ENCODE results near the gene SLC41A3.
"Not testable (repeated sequence)": the region's sequence is repeated elsewhere in the genome, so short reads cannot be mapped to it uniquely, and the experiment has no call there.

The SLC41A3 gene

DNA sequence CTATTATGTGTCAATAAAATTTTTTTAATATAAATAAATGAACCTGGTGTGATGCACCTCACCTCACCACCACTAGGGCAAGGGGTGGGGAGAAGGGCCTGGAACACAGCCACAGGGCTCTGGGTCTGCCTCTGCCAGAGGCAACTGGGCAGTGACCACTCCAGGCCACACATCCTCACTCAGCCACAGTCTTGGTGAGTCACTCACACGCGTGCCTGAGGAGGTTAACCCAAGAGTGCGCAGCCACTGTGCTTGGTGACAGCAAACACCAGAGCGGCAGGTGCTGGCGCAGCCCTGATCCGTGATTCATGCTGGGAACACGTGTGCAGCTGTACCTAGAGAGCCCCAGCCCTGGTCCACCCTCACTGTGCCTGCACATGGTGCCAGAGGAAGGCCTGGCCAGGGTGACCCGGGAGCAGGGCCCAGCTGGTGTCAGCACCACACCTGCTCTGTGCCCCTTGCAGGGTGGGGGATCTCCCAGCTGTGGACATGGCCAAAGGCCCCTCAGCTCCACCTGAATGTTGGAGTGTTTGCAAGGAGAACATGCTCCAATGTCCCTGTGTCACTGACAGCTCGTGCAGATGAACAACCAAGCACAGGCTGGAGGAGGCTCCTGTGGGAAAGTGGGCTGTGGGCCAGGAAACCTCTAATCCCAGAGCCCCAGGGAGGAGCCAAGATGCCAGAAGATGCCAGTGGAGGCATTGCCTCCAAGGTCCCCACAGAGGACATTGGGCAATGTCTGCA lies 2.1 kb downstream of the SLC41A3 start:
- DNase-seq, result peak; percentile 15

DNA sequence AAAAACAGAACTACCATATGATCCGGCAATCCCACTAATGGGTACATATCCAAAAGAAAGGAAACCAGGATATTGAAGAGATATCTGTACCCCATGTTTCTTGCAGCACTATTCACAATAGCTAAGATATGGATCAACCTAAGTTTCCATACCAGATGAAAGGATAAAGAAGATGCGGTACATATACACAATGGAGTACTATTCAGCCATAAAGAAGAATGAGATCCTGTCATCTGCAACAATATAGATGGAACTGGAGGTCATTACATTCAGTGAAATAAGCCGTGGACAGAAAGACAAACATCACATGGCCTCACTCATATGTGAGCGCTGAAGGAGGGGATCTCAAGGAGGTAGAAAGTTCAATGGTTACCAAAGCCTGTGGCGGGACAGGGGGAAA lies 3.0 kb downstream of the SLC41A3 start:
- no peak for DNase-seq

DNA sequence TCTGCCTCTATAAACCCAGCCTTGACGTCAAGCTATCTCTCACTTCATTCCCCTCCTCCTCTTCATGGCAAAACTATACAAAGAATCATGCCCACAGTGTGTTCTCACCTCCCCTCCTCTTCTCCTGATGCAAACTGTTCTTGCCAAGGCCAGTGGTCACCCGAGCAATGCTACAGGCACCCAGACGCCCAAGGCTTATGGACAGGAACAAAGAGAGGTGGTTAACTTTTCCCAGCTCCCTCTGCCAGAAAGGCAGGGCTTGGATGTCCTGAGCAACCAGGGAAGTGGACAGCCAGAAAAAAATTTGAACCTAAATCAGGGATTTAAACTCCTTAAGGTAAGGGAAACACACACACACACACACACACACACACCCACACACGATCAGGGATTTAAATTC lies 5.1 kb downstream of the SLC41A3 start:
- DNase-seq, result no peak

DNA sequence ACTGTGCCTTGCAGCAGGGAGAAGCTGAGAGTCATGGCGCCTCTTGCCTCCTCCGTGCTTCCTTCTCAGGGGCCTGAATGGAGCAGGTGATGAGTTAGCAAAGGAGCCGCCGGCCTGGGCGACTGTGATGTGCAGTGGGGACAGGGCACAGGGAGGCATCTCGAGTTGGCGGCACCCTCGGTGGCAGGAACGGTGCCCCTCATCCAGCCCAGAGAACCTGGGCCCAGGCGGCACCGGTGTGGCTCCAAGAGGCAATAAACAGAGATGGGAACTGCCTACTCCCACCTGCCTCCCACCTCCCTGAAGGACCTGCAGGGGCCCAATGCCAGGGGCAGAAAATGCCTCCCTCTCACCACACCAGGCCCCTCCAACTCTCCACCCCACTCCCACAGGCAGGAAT lies 6.2 kb downstream of the SLC41A3 start:
- no peak for DNase-seq

DNA sequence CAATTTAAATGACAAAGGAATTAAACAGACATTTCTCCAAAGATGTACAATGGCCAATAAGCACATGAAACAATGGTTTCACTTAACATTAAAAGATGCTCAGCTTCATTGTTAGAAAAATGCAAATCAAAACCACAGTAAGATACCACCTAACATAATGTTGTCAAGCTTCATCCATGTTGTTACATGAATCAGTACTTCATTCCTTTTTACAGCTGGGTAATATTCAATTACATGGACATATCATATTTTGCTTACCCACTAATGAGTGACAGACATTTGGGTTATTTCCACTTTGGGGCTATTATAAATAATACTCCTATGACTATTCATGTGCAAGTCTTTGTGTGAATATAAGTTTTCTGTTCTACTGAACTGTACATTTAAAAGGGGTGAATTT lies 7.8 kb downstream of the SLC41A3 start:
- no peak for DNase-seq

DNA sequence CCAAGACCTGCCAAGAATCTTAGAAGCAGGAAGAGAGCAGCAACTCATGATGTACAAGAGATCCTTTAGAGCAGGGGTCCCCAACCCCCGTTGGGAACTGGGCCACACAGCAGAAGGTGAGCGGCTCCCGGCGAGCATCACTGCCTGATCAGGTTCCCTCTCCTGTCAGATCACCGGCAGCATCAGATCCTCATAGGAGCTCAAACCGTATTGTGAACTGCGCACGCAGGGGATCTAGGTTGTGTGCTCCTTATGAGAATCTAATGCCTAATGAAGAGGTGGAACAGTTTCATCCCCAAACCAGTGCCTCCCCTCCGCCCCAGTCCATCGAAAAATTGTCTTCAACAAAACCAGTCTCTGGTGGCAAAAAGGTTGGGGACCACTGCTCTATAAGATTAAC lies 13.8 kb downstream of the SLC41A3 start:
- DNase-seq, result no peak

DNA sequence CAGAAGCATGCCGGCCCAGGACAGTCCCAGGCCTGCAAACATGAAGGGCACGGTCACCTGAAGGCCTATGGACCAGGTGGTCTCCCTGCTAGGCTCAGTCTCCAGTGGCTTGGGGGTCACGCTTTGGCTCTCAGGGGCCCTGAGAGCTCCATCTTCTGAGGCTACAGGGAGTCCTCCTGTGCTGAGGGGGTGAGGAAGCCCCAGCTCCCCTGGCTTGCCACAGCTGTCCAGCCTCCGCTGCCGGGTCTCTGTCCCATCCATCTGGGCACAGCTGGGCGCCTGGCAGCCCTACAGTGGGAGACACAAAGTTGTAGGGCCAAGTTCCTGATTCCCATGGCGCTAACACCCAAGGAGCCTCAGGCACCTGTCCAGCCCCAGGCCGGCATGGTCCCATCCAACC lies 16.0 kb downstream of the SLC41A3 start:
- no peak for DNase-seq

DNA sequence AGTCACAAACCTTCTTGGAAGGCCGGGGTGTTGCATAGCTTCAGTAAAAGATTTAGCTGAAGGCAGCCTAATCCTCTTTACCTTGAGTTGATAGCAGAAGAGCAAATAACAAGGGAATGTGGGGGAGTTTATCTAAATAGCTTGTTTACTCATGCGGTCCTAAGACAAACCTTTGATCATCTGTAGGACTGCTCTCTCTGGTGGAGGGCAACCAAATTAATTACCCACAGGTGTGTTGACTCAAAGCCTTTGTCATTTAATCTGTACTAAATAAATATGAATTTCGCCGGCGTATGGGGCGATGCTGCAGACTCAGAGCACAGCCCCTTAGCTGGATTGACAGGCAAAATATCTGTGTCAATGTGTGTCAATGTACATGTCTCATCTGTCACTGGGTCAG lies 17.2 kb downstream of the SLC41A3 start:
- DNase-seq, result not testable (repeated sequence)

DNA sequence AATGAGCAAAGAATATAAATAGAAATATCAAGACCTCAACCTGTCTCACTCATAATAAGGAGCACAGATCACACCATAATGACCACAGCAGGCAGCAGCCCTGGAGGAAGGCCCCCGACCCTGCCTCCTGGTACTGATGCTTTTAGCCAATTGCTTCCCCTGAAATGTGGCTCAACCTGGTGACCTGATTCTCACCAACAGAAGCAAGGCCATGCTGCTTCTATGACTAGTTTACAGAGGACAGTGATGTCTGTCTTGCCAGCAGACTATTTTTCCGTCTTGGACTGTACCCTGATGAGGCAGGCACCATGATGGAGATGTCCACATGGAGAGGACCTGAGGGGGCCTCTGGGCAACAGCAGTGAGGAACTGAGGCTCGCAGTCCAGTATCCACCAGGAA lies 18.0 kb downstream of the SLC41A3 start:
- DNase-seq, result no peak

DNA sequence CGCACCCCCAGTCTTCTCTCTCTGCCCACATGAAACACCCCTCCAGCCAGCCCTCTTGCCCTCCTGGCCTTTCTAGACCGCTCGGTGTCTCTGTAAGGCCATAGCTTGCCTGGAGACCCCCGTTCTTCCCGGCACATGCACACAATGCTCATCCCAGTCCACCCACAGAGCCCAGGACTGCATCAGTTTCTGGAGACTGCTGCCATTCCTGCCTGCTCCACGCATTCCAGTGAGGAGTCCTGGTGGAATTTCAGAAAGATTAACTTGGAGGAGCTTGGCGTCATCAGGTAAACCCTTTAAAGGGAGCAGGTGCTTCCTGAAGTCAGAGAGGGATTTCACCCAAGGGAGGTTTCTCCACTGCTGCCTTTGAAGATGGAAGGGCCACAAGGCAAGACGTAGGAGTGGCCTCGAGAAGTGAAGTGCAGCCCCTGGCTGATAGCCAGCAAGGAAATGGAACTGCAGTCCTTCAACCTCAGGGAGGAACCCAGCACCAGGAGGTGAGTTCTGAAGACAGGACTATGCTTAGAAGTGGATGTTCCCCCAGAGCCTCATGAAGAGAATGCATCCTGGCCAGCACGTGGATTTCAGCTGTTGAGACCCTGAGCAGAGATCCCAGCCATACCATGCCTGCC lies 19.2 kb downstream of the SLC41A3 start:
- peak; percentile 33 for DNase-seq

DNA sequence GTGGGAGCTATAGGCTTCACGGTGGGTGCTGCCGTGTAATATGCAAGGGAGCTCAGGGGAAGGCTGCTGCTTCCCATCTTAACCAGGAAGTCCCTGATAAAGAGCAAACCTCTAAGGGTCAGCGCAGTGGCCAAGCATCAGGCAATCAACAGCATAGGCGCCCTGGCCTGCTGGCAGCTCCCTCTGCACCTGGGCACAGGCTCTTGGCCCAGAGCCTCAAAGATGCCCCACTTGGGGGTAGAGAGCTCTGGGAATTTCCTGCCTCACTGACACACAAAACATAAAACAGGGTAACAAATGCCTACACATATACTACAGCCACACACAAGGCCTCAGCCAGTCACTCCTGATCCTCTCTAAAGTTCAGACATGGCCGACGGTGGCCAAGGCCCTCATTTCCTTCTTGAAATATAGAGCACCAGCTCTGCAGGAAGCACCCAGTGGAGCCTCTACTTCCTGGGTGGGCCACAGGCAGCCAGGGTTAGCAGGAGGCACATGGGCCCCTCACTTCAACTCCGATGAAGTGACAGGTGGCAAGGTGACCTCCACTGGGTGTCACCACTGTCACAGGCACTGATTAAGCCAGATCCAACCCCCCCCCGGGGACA lies 20.5 kb downstream of the SLC41A3 start:
- DNase-seq, result no peak

DNA sequence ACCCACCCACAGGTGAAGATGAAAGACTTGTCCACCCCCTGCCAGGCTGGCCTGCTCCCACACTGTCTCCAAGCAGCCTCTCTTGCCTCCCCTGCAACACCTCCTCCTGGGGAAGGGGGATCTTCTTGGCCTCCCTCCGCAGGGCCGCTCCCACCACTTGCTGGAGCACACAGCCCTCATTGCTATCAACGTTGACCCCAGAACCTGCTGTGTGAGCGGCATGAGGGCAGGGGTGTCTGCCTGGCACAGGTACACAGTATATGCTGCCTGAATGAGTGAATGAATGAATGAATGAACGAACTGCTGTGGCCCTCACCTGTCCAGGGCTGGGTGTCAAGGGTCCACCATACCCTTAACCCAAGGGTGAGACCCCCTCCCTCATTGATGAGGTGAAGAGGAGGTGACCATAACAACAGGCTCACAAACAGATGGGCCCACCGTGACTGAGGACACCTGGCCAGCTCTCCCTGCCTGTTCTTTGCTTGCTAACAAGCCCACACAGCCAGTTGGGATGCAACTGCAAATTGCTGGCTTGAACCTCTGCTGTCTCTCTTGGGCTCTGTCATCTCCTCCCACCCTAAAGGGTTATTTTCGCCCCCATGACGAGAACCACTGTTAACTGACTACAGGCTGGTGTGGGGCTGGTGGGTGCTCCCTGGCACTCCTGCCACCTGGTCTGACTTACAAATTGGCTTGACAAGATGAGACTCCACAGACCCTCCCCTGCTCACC lies 22.5 kb downstream of the SLC41A3 start:
- DNase-seq, result no peak

DNA sequence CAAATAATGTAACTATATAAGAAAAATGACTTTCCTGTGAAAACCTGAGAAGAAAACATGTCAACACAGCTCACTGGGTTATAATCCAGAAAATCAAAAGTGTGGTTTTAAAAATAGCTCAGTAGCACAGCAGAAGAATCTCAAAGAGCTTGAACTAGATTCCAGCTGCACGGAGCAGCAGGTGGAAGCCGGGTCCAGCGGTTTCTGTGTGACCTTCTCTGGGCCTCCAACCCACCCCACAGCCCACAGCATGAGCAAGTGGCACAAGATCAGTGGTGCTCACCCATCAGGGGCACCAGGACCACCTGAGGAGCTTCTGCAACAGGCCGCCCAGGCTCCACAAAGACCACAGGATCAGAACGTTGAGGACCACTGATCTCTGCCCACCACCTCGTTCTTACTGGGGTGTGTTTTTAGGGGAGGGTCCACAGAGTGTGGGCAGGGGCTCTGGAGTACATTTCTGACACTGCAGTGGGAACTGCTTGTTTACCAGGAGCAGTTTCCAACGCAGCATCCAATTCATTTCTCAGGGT lies 23.2 kb downstream of the SLC41A3 start:
- DNase-seq, result no peak

DNA sequence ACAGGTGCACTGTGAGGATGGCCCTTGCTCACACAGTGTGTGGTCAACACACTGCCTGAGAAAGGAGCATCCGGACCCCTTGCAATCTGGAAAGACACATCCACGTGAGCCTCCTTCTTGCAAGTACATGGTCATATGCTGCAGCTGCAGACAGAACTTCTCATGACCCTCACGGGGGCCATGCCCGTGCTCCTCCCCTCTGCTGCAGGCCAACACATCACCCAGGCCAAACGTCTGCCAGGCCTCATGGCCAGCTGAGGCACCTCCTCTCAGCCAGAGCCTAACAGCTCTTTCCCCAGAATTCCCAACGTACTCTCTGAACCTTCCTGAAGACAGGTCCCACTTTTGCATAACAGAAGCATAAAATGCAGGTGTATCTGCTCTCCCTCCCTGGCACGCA lies 25.3 kb downstream of the SLC41A3 start:
- no peak for DNase-seq

DNA sequence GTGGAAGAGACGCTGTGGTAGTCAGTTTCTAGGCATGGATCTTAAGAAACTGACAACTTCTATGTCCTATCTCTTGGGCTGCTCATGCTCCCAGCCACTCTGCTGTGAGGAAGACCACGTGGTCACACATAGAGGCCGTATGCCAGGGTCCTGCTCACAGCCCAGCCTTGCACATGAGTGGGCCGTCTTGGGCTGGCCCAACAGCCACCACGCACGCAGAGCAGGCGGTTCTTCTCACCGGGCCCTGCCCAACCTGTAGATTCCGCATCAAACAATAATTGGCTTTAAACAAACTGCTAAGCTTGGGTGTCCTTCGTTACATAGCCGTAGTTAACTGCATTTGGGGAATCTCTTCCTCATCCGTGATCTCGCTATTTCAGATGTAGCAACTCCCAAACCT lies 26.0 kb downstream of the SLC41A3 start:
- DNase-seq, result no peak

DNA sequence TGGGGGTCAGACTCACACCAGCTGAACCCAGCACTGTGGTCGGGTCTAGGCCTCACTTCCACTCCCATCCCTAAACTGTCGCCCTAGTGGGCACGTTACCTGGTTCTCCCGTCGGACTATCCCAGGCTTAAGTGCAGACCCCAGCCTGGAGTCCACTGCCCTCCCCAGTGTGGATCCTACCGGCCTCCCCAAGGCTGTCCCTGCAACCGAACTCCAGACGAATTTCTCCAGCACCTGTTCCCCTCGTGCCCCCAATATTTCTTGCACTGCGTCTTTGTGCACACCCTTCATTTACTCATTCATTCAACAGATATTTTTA lies 26.5 kb downstream of the SLC41A3 start:
- DNase-seq, result no peak

DNA sequence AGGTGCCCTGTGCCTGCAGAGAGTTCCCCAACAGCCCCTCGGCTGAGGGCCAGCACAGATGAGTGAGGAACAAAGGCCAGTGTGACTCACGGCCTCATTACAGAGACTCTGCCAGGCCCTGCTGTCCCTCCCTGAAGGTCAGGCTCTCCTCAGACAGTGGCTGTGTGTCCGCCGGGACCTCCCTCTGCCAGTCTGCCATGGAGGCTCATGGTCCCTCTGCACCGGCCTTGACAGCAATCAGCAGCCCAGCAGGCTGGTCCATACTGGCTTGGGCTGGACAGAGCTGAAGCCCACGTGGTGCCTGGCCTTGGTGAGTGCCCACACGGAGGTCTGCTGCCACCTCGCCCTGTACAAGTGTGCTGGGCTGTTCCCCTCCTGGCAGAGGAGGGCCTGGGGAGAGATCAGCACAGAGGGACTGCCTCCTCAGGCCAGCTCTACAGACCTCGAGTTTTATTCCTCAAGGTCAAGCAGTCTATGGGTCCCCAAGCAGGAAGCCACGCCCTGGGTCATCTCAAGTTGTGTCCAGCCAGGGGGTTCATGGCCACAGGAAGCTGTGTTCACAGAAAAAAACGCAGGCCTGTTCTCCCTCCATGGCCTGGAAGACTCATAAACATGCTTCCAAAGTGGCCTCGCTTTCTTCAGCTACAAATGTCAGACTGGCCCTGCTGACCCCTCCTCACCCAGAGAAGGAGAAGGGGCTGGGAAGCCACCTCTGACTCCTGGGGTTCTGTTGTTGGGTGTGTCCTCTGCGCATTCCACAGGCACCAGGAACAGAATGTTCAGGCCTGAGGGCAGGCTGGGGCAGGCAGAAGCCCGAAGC lies 27.0 kb downstream of the SLC41A3 start:
- no peak for DNase-seq

DNA sequence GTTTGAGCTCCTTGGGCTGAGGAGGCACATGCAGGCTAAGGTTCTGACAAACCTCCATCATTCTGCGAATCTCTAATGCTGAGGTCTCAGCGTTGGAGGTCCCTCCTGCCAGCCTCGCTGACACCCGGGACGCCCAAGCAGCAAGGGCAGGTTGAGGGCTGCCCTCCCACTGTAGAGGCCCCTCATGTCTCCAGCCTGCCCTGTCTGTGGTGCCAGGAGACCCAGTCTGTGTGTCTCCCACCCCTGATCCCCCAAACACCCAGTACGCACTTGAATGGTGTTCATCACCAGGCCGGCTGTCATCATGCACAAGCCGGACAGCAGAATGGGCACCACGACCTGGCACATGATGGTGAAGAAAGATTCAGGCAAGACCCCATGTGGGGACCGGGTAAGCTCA lies 27.8 kb downstream of the SLC41A3 start:
- DNase-seq, result no peak

DNA sequence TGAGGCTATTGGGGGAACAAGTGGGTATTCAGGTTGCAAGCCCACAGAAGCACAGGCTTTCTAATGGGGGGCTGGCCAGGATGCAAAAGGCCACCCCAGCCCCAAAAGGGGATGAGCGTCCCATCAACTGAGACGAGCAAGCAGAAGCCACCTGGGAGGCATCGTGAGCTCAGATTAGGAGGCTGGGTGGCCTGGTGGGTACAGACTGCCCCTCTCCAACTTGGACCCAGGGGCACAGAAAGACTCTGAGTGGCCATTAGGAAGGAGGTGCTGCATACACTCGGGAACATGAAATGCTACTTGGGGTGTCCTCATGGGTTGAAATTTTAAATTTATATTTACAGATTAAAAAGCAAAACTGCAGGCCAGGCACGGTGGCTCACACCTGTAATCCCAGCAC lies 29.1 kb downstream of the SLC41A3 start:
- DNase-seq, result no peak

DNA sequence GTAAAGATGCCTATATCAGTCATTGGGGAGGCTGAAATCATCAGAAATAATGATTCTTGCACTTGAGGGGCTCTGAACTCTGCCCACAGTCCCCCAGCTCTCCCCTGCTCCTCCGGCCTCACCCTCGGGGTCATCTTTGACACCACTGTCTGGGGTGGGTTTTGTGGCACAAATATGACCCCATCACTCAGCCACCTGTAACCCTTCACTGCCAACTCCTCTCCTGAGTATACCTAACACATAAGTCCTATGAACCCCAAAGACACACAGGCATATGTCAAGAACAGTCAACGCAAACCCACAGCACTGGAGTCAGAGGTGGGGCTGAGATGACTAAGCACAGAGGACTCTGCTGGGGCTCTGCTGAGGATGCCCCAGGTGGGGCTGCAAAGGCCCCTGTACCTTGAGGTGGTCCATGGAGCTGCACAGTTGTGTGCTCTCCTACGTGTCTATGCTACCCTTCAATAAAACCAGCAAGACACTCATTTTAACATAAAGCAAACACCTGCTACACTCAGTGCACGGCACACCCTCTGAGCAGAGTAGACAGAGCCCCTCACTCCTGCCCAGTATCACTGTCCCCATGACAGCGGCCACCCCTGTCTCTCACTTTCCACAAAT lies 29.9 kb downstream of the SLC41A3 start:
- DNase-seq, result no peak

DNA sequence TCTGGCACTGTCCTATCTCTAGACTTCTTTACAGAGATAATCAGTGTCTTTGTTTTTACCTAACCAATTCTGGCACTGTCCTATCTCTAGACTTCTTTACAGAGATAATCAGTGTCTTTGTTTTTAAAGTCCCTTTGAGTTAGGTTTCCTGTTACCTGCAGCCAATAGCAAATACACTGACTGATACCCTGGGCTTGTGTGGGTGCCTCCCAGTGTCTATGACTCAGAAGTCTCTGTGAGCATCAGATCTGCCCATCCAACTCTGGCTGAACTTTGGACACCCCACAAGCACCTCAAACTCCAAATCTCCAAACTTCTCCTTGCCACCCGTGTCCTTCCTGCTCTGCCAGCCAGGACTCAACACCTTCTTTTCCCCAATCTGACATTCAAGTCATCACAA lies 30.4 kb downstream of the SLC41A3 start:
- DNase-seq, result no peak

Measured in OCI-M1 (cell line).